Anterior cingulate cortex (tissue), 58 donors: Measurements from ENCODE around the gene NDUFB10.
"Not testable (repeated sequence)": the region's sequence is repeated elsewhere in the genome, so short reads cannot be mapped to it uniquely, and the experiment has no call there.

Experiments
- DNase-seq, 58 donors: peaks; one replicate each; lab custom pipeline; 2025; lab: John Stamatoyannopoulos, UW

Gene NDUFB10

DNA sequence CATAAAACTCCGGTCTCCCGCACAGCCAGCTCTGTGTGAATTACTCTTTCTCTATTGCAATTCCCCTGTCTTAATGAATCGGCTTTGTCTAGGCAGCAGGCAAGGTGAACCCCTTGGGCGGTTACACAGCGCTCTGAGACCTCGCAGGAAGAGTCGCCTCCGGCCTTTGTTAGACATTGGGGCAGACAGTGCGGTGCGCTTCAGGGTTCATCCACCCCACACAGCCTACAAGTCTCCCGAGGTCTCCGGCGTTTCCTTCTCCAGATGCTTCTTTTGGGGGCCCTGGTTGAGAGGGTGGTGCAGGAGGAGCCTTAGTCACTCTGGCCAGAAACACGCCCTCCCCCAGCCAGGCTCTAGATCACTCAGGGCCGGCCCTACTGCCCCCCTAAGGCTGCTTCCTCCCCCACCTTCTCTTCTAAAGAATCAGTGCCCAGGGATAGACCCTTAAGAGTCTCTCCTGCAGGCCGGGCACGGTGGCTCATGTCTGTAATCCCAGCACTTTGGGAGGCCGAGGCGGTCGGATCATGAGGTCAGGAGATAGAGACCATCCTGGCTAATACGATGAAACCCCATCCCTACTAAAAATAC, 14.6 kb upstream of the NDUFB10 start:
- no peak for DNase-seq

DNA sequence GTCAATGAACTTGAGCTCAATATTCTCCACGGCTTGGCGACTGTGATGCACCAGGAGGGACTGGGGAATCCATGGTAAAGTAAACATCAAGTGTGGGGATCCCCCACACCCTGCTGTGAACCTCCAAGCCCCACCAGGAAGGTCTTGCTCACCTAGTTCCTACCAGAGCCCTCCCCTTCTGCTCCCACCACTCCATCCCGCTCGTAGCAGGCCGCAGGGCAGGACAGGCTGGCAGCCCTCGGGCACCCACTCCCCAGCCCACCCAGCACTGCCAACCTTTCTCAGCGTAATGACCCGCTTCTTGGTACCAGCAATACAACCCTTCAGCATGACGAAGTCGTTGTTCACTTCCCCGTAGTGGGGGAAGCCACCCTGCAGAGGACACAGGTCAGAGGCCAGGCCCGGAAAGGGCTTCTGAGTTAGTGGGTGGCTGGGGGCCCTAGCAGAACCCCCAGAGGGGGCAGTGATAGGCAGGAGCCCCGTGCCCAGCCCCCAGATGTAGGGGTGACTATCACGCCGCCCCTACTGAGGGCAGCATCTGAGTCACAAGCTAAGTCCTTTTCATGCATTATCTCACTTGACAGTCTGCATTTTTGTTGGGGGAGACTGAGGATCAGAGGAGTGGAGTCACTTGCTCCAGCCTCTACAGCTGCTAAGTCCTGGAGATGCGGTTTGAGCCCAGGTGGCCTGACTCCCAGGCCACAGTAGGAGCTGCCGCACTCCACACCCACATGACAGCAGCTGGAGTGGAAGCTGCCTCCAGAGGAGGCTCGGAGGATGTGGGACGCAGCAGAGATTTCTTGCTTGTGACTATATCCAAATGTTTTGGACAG, 13.6 kb upstream of the NDUFB10 start:
- DNase-seq = no peak

DNA sequence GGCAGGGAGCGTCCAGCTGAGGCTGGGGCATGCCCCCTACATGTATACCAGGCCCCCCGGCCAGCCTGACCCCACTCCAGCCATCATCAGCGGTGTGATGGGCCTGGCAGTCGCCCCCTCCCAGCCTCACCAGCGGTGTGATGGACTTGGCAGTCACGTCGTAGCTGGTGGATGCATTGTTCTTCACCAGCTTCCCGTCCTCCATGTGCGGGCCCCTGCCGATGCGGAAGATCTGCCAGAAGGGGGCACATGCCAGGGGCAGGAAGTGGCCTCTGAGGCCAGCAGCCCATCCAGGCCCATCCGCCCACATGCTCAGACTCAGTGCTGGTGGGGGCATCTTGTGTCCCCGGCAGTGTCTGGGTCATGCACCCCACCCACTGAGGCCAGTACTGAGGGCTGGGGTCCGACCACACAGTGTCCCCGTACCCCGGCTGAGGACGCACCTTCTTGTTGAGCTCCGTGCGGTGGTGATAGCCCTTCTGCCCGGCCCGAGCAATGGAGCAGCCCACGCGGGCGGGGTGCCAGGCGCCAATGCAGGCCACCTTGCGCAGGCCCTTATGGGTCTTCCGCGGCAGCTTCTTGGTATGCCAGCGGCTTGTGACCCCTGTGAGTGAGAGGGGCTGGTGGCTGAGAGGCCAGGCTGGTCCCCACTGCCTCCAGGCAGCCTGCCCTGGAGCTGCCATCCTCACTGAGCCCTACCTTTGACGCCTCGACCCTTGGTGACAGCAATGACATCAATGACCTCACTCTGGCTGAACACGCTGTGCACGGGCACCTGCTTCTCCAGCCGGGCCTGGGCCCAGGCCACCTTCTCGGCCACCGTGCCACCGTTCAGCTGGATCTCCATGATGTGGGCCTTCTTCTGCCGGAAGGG, 12.6 kb upstream of the NDUFB10 start:
- no peak for DNase-seq

DNA sequence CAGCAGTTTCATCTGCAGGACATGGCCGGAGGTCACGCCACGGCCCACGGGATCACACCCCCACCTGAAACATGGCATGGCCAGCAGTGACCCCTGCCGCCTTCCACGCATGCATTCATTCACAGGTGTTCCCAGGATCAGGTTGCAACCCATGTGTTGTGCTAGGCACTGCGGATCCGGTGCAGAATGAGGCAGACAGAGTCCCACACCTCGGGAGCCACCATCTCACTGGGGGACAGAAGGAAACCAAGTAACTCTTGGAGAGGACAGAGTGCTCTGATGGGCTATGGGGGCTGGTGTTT, 12.0 kb upstream of the NDUFB10 start:
- no peak for DNase-seq

DNA sequence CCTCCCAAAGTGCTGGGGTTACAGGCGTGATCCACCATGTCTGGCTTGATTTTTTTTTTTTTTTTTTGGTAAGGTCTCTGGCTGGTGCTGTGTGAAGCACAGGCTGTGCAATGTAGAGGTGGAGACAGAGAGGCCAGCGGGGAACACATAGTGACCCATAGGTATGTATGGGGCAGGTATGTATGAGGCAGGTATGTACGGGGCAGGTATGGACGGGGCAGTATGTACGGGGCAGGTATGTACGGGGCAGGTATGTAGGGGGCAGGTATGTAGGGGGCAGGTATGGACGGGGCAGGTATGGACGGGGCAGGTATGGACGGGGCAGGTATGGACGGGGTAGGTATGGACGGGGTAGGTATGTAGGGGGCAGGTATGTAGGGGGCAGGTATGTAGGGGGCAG, 9.8 kb upstream of the NDUFB10 start:
- DNase-seq = no peak

DNA sequence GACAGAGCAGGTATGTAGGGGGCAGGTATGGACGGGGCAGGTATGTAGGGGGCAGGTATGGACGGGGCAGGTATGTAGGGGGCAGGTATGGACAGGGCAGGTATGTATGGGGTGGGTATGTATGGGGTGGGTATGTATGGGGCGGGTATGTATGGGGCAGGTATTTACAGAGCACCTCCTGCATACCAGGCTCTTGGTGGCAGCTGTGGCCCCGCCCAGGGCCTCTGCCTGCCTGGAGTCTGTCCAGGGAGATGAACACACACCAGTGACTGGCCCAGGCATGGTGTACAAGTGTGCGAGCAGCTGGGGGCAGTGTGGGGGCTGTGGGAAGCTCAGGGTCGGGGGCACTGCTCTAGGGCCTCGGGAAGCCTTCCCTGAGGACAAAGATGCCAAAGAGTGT, 9.3 kb upstream of the NDUFB10 start:
- no peak for DNase-seq

DNA sequence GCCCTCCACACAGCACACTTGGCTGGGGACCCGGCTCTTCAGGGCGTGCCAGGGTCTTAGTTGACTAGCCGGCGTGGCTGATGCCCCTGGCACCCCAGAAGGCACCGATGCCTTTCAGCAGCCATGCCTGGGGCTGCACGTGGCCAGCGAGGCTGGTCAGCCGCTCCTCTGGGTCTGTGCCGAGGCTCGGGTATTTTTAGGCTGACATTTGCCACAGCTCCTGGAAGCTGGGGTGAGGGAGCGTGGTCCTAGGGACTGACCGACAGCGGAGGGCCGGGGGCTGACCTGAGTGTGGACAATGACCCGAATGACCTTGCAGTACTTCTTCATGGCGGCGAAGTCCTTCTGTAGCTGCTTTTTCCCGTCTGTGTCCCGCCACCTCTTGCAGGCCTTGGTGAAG, 8.8 kb upstream of the NDUFB10 start:
- no peak for DNase-seq

DNA sequence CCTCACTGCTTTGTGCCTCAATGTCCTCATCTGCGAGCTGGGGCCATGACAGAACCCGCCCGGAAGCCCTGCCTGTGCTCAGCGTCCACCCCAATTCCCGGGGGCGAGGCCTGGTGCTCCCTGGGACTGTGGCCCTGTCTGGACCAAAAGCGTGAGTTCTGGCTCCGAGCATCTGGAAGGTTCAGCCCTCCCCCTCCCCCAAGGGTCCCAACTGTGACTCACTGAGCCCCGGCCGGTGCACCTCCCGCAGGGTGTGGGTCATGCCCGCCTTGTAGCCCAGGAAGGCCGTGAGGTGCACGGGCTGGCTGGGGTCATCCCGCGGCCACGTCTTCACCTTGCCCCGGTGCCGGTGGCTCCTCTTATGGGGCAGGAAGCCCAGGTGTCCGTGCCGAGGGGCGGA, 5.6 kb upstream of the NDUFB10 start:
- DNase-seq = no peak

DNA sequence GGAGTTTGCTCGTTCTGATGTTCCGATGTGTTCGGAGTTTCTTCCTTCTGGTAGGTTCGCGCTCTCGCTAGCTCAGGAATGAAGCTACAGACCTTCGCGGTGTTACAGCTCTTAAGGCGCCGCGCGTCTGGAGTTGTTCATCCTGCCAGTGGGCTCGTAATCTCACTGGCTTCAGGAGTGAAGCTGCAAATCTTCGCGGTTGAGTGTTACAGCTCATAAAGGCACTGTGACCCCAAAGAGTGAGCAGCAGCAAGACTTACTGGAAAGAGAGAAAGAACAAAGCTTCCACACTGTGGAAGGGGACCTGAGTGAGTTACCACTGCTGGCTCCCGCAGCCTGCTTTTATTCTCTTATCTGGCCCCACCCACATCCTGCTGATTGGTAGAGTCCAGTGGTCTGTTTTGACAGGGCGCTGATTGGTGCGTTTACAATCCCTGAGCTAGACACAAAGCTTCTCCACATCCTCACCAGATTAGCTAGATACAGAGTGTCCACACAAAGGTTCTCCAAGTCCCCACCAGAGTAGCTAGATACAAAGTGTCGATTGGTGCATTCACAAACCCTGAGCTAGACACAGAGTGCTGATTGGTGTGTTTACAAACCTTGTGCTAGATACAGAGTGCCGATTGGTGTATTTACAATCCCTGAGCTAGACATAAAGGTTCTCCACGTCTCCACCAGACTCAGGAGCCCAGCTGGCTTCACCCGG, 1.8 kb upstream of the NDUFB10 start:
- not testable (repeated sequence) for DNase-seq

DNA sequence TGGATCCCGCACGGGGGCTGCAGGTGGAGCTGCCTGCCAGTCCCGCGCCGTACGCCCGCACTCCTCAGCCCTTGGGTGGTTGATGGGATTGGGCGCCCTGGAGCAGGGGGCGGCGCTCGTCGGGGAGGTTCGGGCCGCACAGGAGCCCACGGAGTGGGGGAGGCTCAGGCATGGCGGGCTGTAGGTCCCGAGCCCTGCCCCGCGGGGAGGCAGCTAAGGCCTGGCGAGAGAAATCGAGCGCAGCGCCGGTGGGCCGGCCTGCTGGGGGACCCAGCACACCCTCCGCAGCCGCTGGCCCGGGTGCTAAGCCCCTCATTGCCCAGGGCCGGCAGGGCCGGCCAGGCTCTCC, 1.2 kb upstream of the NDUFB10 start:
- DNase-seq = not testable (repeated sequence)

DNA sequence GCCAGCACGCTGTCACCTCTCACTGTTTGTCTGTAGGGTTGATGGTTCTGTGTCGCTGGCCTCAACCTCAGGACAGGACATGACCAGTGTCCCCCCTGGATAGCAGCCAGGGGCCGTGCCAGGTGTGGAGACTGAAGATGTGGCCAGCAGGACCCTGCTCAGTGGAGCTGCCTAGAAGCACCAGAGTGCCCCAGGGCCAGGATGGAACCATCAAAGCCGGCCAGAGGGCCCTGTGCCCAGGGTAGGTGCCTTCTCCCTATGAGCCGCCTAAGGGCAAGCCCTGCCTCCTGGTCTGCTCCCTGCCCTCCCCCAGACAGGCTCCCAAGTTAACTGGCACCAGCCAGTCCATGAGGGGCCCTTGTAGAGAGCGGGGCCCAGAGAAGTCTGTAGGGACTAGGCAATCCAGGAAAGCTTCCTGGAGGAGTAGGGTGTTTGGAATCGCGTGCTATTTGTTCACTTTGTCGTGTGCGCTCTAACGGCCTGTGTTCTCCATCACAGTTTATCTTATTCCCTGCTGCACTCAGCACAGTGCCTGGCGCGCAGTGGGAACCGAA, 546 bp upstream of the NDUFB10 start:
- no peak for DNase-seq

DNA sequence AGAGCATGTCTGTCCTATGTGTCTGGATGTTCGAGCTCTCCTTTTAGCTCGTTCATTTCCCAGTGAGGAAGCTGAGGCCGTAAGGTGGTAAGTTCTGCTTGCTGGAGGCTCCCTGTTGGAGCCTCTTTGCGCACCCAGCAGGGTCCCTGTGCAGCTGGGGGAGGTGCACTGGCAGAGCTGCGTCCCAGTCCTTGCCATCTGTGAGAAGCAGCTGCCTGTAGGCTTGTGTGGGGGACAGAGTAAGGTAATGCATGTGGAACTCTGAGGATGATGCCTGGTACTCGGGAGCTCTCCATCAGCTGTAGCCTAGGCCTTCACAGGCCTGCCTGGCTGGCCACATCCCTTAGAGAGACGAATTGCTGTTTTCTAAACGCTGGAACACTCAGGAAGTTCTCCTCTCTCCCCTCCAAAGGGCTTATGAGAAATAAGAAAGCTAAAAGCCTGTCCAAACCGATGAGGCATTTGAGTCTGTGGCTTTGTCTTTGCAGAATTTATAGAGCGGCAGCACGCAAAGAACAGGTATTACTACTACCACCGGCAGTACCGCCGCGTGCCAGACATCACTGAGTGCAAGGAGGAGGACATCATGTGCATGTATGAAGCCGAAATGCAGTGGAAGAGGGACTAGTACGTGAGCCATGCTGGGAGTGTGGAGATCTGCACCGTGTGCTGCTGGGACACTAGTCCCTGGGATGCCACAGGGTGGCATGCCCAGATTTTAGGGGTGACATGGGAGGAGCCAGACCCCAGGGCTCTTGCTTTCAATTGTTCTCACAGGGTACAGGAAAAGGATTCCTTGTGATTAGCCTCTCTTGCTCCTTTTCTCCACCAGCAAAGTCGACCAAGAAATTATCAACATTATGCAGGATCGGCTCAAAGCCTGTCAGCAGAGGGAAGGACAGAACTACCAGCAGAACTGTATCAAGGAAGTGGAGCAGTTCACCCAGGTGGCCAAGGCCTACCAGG, 1.6 kb downstream of the NDUFB10 start:
- peak in 2 of 58 donors; percentile 10 to 27 for DNase-seq

DNA sequence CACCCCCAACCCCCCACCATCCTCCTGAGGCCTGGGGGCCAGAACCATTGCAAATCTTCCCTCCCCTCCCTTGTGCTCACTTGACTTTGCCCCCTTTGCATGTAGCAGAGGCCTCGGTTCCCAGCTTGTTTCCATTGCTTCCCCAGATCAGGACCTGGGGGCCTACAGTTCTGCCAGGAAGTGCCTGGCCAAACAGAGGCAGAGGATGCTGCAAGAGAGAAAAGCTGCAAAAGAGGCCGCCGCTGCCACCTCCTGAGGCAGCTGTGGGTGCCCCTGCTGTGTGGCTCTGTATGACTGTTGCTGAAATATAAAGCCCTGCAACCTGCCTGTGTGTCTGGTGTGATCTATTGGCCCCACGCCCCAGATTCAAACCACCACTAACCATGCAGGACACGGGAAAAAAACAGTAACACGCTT, 2.3 kb downstream of the NDUFB10 start:
- DNase-seq = no peak

DNA sequence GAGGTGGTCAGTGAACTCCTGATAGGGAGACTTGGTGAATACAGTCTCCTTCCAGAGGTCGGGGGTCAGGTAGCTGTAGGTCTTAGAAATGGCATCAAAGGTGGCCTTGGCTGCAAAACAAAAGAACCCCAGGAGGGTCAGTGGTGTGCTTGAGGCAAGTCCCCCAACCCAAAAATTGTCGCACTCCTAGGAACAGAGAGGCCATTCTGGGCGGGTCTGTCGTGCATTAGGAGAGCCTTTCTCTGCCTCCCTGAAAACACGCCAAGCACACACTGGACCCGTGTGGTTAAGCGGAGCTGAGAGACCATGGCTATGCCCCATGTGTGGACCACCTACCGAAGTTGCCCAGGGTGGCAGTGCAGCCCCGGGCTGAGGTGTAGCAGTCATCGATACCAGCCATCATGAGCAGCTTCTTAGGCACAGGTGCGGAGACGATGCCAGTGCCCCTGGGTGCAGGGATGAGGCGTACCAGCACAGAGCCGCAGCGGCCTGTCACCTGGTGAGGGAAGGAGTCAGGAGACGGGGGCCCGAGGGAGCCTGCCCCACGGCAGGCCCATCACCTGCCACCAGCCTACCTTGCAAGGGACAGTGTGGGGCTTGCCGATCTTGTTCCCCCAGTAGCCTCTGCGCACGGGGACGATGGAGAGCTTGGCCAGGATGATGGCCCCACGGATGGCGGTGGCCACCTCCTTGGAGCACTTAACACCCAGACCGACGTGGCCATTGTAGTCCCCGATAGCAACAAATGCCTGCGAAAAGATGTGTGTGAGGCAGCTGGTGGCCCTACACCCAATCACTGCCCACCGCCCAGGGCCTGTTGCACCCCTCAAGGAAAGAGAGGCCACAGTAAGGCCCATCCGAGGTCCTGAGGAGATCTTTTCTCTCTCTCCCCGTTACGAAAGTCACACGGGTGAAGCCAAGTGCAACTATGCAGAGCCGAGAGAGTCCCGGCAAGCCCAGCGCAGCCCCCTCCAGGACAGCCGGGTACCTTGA, 3.1 kb downstream of the NDUFB10 start:
- DNase-seq = not testable (repeated sequence)

DNA sequence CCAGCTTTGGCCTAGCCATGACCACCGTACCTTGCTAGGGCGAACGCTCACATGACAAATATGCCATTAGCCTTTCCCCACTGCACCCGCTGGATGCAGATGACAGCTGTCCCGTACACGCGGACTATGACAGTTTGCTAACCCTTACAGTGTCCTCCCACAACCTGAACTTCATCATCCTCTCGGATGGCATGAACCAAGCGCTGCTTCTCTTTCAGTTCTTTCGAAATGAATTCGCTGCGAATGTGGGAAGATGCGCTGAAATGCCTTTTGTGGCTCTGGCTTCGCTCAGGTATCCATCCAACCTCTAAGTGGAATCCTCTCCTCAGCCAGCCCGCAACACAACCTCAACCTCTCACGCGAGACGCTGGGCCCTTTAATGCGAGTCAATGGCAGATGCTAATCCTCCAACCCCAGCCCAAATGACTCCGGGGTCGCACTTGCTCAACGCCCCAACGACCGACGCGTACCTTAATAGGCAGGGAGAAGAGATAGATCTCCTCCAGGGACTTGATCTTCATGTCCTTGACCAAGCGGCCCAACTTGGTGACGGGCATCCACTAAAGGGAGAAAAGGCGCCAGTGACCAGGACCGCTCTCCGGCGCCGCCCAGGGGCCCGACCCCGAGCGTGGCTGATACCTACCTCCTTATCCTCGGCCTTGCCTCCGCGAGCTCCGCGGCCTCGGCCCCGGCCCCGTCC, 4.6 kb downstream of the NDUFB10 start:
- DNase-seq = peak in 12 of 58 donors; percentile 38 to 75 (median 63)

DNA sequence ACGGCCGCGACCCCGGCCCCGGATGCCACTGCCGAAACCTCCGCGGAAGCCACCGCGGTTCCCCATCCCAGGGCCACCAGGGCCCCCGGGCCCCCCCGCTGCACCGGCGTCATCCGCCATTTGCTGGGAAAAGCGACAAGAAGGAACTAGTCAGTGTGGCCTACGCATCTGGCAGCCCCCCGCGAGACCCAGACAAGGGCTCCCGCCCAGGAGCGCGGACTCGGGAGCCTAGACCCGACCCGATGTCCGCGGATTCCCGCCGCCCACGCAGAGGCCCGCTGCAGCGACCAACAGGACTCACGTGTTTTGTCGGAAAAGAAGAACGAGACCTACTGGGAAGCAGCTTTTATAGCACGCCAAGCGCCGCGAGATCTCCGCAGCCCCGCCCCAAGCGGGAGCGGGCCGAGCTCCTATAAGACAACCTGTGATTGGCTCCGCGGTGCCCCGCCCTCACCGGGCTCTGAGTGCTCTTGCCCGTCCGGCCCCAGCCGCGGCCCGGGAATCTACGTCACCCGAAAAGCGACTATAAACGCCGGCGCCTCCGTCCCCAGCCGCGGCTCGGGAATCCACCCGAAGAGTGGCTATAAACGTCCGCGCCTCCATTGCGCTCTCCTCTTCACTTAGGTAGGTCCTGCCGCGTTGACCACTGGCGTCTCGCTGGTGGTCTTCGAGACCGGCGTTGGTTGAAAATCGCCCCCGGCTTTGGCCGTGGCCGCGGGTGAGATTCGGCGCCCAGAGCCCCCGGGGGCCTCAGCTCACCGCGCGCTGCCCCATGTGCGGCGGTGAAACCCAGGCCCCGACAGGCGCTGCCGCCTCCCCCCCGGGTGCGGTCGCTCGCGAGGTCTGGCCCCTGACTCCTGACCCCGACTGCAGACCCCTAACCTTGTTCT, 5.4 kb downstream of the NDUFB10 start, which contains the start of gene RPS2:
Gene RPS2, minus strand, starts transcription at position 321 of the 890 bp plus-strand sequence. Its CDS starts 201 bp downstream, at position 120.
- peak; percentile 80 to 100 (median 97) for DNase-seq
